Keratinocyte (primary cell): ENCODE measurements around the gene CDC25A. TPM values are rescaled to one million over a fixed set of nuclear protein-coding genes. Genes with fewer than 3 reads are reported as not detected.

Source experiments
- DNase-seq: peaks from one replicate; pipeline ENCODE4 v3.0.0-alpha.2; 2011; ENCODE audit warnings: low read depth, missing footprints, low spot score
- FAIRE-seq: peaks from 2 replicates; lab custom pipeline; 2011; peaks lifted over from hg19 to GRCh38; lab: Jason Lieb, UNC
- H2AFZ ChIP-seq: 2 replicates; pipeline ENCODE4 v1.6.0; 2012; ENCODE audit warnings: low read length, control low read depth, inconsistent platforms; ENCODE audit not compliant: control insufficient read depth
- H3K27ac ChIP-seq: 2 replicates; pipeline ENCODE4 v1.5.1; 2011; ENCODE audit warnings: low read length; ENCODE audit not compliant: control insufficient read depth, insufficient read depth
- H3K27me3 ChIP-seq: 3 replicates; pipeline ENCODE4 v1.6.0; 2011; ENCODE audit warnings: low read length; ENCODE audit not compliant: control insufficient read depth, insufficient read depth; ENCODE audit errors: extremely low read depth
- H3K36me3 ChIP-seq, 2 experiments: 2 replicates in 1 of 2; 3 replicates in 1 of 2; pipeline ENCODE4 v1.5.1; 2011; ENCODE audit warnings: low read length in 2 of 2, mild to moderate bottlenecking in 1 of 2; ENCODE audit not compliant: control insufficient read depth in 2 of 2, insufficient read depth in 2 of 2; ENCODE audit errors: extremely low read depth in 1 of 2
- H3K4me1 ChIP-seq: 3 replicates; pipeline ENCODE4 v1.5.1; 2011; ENCODE audit warnings: low read length; ENCODE audit not compliant: control insufficient read depth, insufficient read depth; ENCODE audit errors: extremely low read depth
- H3K4me2 ChIP-seq: 3 replicates; pipeline ENCODE4 v1.6.0; 2011; ENCODE audit warnings: low read depth, low read length; ENCODE audit not compliant: control insufficient read depth, insufficient read depth; ENCODE audit errors: extremely low read depth
- H3K4me3 ChIP-seq, 3 experiments: fragments of 200-600 bp in 1 of 3; sonication (generic) in 1 of 3; 2 replicates in 2 of 3; 3 replicates in 1 of 3; pipeline ENCODE4 v1.5.1; 2011 to 2016; ENCODE audit warnings: low read length in 3 of 3, mild to moderate bottlenecking in 3 of 3, control low read depth in 2 of 3, inconsistent platforms in 1 of 3, low read depth in 1 of 3, mixed read lengths in 1 of 3, mixed run types in 1 of 3, moderate library complexity in 1 of 3; ENCODE audit not compliant: control insufficient read depth in 2 of 3, insufficient read depth in 2 of 3; ENCODE audit errors: extremely low read depth in 1 of 3
- H3K79me2 ChIP-seq: 2 replicates; pipeline ENCODE4 v1.6.0; 2012; ENCODE audit warnings: low read length; ENCODE audit not compliant: control insufficient read depth, insufficient read depth
- H3K9ac ChIP-seq: 3 replicates; pipeline ENCODE4 v1.6.0; 2011; ENCODE audit warnings: low read length; ENCODE audit not compliant: control insufficient read depth, insufficient read depth; ENCODE audit errors: extremely low read depth
- H3K9me1 ChIP-seq: 3 replicates; pipeline ENCODE4 v1.6.0; 2011; ENCODE audit warnings: low read length; ENCODE audit not compliant: control insufficient read depth, insufficient read depth; ENCODE audit errors: extremely low read depth
- H3K9me3 ChIP-seq: 2 replicates; pipeline ENCODE4 v1.5.1; 2012; ENCODE audit warnings: low read depth, low read length; ENCODE audit not compliant: control insufficient read depth
- H4K20me1 ChIP-seq: 3 replicates; pipeline ENCODE4 v1.6.0; 2011; ENCODE audit warnings: low read length; ENCODE audit not compliant: control insufficient read depth, insufficient read depth; ENCODE audit errors: extremely low read depth
- EZH2 ChIP-seq: IDR thresholded peaks from one replicate; pipeline ENCODE4 v1.6.1; 2012; ENCODE audit warnings: inconsistent platforms, mild to moderate bottlenecking, low read length, moderate library complexity
- dilution Hi-C: fragments of 300-500 bp; cut with MboI; formaldehyde crosslinking; loops from one replicate; pipeline ENCODE4 v1.7.0; 2020; ENCODE audit warnings: low sequenced_read_pairs; ENCODE audit not compliant: extremely low pct_ligation_motif_present
- polyA plus RNA-seq, 5 experiments: library from polyadenylated mRNA; depleted of rRNA in 3 of 5; stranded (reverse) in 3 of 5; stranded (forward) in 1 of 5; unstranded in 1 of 5; fragments of >200 nt; gene quantifications; 1 replicate in 1 of 5; 2 replicates in 3 of 5; 3 replicates in 1 of 5; pipeline versions ENCODE4 v1.2.1 to v1.2.3, GENCODE V29; 2011 to 2012; ENCODE audit warnings: missing spikeins in 2 of 5, low read depth in 1 of 5, low replicate concordance in 1 of 5
- TF ChIP-seq, protein P1 (sequence below), 3 experiments: IDR thresholded peaks in 1 of 3; conservative IDR thresholded peaks in 1 of 3; optimal IDR thresholded peaks in 1 of 3; 2 replicates in 2 of 3; 3 replicates in 1 of 3; pipeline versions ENCODE3 to v1.5.1; 2011; ENCODE audit warnings: low read length in 3 of 3, mild to moderate bottlenecking in 3 of 3, moderate library complexity in 2 of 3, control low read depth in 1 of 3, inconsistent platforms in 1 of 3; ENCODE audit not compliant: insufficient read depth in 2 of 3; ENCODE audit errors: extremely low read depth in 1 of 3

CDC25A gene
- polyA plus RNA-seq, 1 donor (not counting 4 experiments of a cell fraction or from before 2014, with no cell fraction given), result 5.5 TPM

GRCh38 chr3:48184299-48184698 is 3.9 kb downstream of the CDC25A start:
- Histone ChIP-seq H4K20me1 (no peaks in the 10 kb centered on the region), H3K4me3 (no peak overlapping the region), H3K4me2 (no peak overlapping the region), H3K36me3 (peaks cover 0 to 22% of the 10 kb centered on the region in 2 experiments), H3K9me3 (no peaks in the 10 kb centered on the region), H3K9me1 (peaks cover 4% of the 10 kb centered on the region), H3K4me1 (peaks cover 23% of the 10 kb centered on the region), H3K79me2 (peaks cover 25% of the 10 kb centered on the region), H3K27ac (no peak overlapping the region), H3K27me3 (no peaks in the 10 kb centered on the region), H2AFZ (no peak overlapping the region), H3K9ac (no peak overlapping the region)
- DNase-seq, result no peak
- TF ChIP-seq, protein P1, sequence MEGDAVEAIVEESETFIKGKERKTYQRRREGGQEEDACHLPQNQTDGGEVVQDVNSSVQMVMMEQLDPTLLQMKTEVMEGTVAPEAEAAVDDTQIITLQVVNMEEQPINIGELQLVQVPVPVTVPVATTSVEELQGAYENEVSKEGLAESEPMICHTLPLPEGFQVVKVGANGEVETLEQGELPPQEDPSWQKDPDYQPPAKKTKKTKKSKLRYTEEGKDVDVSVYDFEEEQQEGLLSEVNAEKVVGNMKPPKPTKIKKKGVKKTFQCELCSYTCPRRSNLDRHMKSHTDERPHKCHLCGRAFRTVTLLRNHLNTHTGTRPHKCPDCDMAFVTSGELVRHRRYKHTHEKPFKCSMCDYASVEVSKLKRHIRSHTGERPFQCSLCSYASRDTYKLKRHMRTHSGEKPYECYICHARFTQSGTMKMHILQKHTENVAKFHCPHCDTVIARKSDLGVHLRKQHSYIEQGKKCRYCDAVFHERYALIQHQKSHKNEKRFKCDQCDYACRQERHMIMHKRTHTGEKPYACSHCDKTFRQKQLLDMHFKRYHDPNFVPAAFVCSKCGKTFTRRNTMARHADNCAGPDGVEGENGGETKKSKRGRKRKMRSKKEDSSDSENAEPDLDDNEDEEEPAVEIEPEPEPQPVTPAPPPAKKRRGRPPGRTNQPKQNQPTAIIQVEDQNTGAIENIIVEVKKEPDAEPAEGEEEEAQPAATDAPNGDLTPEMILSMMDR (optimal IDR thresholded peaks at IDR 0.05 in 1 of 3, IDR thresholded peaks at IDR 0.05 in 1 of 3, conservative IDR thresholded peaks at IDR 0.05 in 1 of 3; ENCODE audit: extremely low read depth in 1 of 3, insufficient read depth in 2 of 3, low read length in 3 of 3), result no peak
- no peak for TF ChIP-seq EZH2
- no peak for FAIRE-seq
- dilution Hi-C loops, result no loop called here

DNA sequence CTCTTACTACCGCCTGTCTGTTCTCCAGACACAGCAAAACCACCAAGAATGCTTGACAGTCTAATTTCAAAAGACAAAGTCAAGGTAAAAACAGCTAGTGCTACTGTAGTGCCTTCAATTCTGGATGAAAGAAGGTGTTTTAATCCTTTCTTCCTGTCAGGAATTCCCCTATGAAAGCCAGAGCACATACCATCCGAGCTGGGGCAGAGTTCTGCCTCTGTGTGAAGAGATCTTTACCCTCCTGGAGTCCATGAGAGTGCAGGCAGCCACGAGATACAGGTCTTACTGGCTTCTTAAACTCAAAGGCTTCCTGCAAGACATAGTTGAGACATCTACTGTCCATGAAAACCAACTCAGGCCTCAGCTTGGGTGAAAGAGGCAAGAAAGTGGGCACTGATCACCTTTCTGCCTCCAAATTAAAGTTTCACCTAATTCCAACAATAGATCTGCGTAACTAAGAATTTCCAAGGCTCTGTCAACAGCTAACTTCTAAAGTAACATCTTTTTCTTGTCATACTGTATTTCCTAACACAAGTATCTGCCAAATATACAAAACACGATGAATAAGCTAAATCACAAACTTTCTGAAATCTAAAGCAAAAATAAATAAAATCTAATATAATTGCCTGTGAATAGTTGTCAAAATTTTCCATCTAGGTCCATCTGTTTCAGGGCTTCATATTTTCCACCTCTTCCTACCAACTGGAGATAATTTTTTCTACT is 7.5 kb downstream of the CDC25A start:
- Histone ChIP-seq H3K36me3 (peaks cover 0 to 19% of the 10 kb centered on the region in 2 experiments), H3K9ac (no peak overlapping the region), H3K27ac (no peak overlapping the region), H4K20me1 (no peaks in the 10 kb centered on the region), H3K27me3 (no peaks in the 10 kb centered on the region), H2AFZ (no peak overlapping the region), H3K4me2 (no peak overlapping the region), H3K9me1 (no peaks in the 10 kb centered on the region), H3K4me1 (peaks cover 6% of the 10 kb centered on the region), H3K79me2 (peaks cover 9% of the 10 kb centered on the region), H3K9me3 (no peaks in the 10 kb centered on the region), H3K4me3 (no peak overlapping the region)
- dilution Hi-C loops, result no loop called here
- DNase-seq (no peak), FAIRE-seq (no peak)
- no peak for TF ChIP-seq EZH2
- TF ChIP-seq, protein P1 (optimal IDR thresholded peaks at IDR 0.05 in 1 of 3, IDR thresholded peaks at IDR 0.05 in 1 of 3, conservative IDR thresholded peaks at IDR 0.05 in 1 of 3; ENCODE audit: extremely low read depth in 1 of 3, insufficient read depth in 2 of 3, low read length in 3 of 3), result no peak
